AG09309 (cell line): ENCODE results near the gene YTHDC2.

Experiments
- DNase-seq: peaks from one replicate; pipeline ENCODE4 v3.0.0-alpha.2; 2010; ENCODE audit warnings: low read depth
- H3K4me3 ChIP-seq: 2 replicates; pipeline ENCODE4 v1.5.1; 2011; ENCODE audit warnings: mild to moderate bottlenecking, low read depth, low read length, moderate library complexity; ENCODE audit not compliant: control insufficient read depth
- TF ChIP-seq, protein P1 (sequence below): IDR thresholded peaks from 2 replicates; pipeline ENCODE4 v1.5.1; 2011; ENCODE audit warnings: mild to moderate bottlenecking, low read depth, low read length, inconsistent platforms; ENCODE audit not compliant: insufficient read depth, control insufficient read depth; ENCODE audit errors: missing control alignments

The YTHDC2 gene

GRCh38 chr5:113503146-113503545, 10.3 kb upstream of the YTHDC2 start:
- H3K4me3 ChIP-seq, result no peak overlapping the region
- TF ChIP-seq, protein P1, sequence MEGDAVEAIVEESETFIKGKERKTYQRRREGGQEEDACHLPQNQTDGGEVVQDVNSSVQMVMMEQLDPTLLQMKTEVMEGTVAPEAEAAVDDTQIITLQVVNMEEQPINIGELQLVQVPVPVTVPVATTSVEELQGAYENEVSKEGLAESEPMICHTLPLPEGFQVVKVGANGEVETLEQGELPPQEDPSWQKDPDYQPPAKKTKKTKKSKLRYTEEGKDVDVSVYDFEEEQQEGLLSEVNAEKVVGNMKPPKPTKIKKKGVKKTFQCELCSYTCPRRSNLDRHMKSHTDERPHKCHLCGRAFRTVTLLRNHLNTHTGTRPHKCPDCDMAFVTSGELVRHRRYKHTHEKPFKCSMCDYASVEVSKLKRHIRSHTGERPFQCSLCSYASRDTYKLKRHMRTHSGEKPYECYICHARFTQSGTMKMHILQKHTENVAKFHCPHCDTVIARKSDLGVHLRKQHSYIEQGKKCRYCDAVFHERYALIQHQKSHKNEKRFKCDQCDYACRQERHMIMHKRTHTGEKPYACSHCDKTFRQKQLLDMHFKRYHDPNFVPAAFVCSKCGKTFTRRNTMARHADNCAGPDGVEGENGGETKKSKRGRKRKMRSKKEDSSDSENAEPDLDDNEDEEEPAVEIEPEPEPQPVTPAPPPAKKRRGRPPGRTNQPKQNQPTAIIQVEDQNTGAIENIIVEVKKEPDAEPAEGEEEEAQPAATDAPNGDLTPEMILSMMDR, result no peak
- no peak for DNase-seq

DNA sequence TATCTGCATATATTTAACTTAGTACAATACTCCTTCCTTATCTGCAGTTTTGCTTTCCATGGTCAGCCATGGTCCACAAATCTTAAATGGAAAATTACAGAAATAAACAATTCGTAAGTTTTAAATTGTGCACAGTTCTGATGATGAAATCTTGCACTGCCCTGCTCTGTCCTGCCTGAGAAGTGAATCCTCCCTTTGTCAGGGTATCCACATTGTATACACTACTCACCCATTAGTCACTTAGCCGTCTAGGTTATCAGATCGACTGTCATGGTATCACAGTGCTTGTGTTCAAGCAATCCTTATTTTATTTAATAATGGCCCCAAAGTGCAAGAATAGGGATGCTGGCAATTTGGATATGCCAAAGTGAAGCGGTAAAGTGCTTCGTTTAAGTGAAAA, 8.3 kb upstream of the YTHDC2 start:
- H3K4me3 ChIP-seq, result no peak overlapping the region
- TF ChIP-seq, protein P1, result no peak
- no peak for DNase-seq

- no peak for DNase-seq
- H3K4me3 ChIP-seq, result no peak overlapping the region
- TF ChIP-seq, protein P1, result no peak
Observed at GRCh38 chr5:113507601-113508000, 5.9 kb upstream of the YTHDC2 start.

- no peak for DNase-seq
- no peak overlapping the region for H3K4me3 ChIP-seq
- TF ChIP-seq, protein P1, result no peak
Observed at GRCh38 chr5:113508756-113509155, 4.7 kb upstream of the YTHDC2 start.

GRCh38 chr5:113510836-113511451, 2.5 kb upstream of the YTHDC2 start:
- no peak overlapping the region for H3K4me3 ChIP-seq
- TF ChIP-seq, protein P1, result peak; percentile 40
- DNase-seq, result no peak

- TF ChIP-seq, protein P1, result no peak
- H3K4me3 ChIP-seq, result no peak overlapping the region
- no peak for DNase-seq
Observed at GRCh38 chr5:113512341-113512740, 1.2 kb upstream of the YTHDC2 start.

- DNase-seq, result no peak
- TF ChIP-seq, protein P1, result no peak
Observed at GRCh38 chr5:113514289-113514635, 768 bp downstream of the YTHDC2 start.

More at GRCh38 chr5:113514289-113514635, 768 bp downstream of the YTHDC2 start:
- H3K4me3 ChIP-seq, result peak overlapping the region; percentile 71
